HG03354 (cell line): ENCODE measurements around the gene ISOC1.
A peak's percentile ranks its signal among the peaks of the same experiment; 100 is the strongest.

ENCODE experiments used
- ATAC-seq: cut with Tn5 transposase; IDR thresholded peaks from one replicate; pipeline ENCODE4 v1.9.1; 2021; ENCODE audit warnings: mild to moderate bottlenecking; ENCODE audit not compliant: unreplicated experiment, poor library complexity, severe bottlenecking

ISOC1 gene

DNA sequence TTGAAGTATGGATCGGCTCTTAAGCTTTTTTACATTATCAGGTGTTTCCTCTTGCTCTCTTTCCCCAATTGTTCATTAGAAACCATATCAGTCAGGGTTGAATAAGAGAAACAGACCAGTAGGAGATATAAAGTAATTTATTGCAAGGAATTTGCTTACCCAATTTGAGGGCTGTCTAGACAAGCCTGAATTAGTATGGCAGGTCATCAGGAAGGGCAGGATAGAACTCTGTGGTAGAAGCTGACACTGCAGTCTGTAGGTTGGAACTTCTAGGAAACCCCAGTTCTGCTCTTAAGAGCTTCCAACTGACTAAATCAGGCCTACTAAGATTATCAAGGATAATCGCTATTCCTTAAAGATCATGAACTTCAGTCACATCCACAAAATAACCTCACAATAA is 24.3 kb downstream of the ISOC1 start:
- no peak for ATAC-seq

- ATAC-seq = peak; percentile 69
These were observed 25.6 kb downstream of the ISOC1 start for GRCh38 chr5:129120158-129120581.

DNA sequence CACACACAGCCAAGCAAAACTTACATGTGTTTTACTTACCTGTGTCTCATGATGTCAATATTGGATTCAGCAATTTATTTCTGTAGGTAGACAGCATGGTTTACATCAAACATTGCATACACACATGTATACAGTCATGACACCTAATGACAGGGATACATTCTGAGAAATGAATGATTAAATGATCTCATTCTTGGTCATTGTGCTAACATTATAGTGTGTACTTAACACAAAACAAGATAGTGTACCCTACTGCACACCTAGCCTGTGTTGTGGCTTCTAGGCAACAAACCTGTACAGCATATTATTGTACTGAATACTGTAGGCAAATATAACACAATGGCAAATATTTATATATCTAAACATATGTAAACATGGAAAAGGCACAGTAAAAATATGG is 28.0 kb downstream of the ISOC1 start:
- ATAC-seq = no peak

- no peak for ATAC-seq
These were observed 30.1 kb downstream of the ISOC1 start for GRCh38 chr5:129124608-129125007.

- peak; percentile 81 for ATAC-seq
These were observed 31.3 kb downstream of the ISOC1 start for GRCh38 chr5:129125819-129126218.

GRCh38 chr5:129133553-129133952 is 39.0 kb downstream of the ISOC1 start:
- ATAC-seq = no peak

DNA sequence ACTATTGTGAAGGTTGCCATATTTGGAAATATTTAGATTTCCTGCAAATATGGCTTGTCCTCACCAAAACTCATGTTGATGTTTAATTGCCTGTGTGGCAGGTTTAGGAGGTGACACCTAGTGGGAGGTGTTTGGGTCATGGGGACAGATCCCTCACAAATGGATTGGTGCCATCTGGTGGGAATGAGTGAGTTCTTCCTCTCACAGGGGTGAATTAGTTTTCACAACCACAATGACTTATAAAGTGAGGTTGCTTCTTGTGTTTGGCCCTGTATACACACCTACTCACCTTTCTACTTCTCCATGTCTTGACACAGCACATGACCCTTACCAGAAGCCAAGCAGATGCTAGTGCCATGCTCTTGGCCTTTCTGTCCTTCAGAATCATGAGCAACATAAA is 41.1 kb downstream of the ISOC1 start:
- ATAC-seq = peak; percentile 71

DNA sequence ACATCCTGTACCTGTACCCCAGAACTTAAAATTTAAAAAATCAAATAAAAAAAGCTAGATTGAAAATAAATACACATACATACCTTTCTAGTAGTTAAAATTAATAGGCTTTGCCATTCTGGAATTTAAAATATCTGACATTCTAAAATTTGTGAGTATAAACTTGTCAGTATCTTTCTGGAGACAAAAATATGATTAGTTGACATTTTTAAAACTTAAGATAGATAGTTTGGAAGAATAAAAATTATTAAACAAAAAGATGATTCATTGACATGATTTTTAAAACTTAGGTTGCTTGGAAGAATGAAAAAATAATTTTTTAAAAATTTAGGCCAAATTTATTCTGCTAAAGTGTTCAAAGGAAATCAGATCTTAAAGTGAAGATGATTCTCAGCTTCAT is 43.1 kb downstream of the ISOC1 start:
- ATAC-seq = no peak

DNA sequence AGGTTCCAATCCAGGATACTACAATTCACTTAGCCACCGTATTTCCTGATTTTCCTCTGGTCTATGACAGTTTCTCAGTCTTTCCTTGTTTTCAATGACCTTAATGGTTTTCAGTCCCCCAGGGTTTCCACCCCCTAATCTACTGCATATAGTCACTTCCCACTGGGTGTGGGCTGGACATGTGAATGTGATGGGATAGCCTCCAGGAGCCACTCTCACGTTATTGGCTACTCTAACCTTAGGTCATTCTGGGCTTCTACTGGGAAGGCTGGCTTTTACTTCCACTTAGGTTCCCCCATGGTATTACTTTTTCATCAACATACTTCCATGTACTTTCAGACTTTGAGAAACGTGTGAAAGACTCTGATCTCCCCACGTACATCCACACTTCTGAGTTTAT is 46.5 kb downstream of the ISOC1 start:
- ATAC-seq = no peak

- no peak for ATAC-seq
These were observed 47.1 kb downstream of the ISOC1 start for GRCh38 chr5:129141696-129142095.

DNA sequence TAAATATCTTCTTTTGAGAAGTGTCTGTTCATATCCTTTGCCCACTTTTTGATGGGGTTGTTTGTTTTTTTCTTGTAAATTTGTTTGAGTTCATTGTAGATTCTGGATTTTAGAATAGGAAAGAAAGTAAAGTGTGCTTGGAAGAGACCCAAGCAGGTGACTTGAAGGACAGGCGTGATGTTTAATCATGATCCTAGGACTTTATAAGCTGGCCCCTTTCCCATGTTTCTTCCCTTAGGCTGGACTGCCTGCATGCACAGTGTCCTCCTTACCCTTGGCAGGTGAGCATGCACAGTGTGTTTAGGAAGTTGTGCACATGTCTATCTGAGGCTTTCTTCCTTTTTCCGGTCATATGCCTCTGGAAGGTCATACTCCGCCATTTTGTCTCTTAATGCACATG is 61.3 kb downstream of the ISOC1 start:
- no peak for ATAC-seq

DNA sequence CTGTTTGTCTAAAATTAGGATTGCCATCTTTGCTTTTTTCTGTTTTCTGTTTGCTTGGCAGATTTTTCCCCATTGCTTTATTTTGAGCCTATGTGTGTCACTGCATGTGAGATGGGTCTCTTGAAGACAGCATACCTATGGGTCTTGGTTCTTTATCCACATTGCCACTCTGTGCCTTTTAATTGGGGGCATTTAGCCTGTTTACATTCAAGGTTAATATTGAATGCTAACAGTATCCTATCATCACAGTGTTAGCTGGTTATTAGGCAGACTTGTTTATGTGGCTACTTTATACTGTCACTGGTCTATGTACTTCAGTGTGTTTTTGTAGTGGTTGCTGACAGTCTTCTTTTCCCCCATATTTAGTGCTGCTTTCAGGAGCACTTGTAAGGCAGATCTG is 67.3 kb downstream of the ISOC1 start:
- no peak for ATAC-seq
